MG63 (cell line): ENCODE measurements around the gene FMO5. TPM values are rescaled to one million over a fixed set of nuclear protein-coding genes. Genes with fewer than 3 reads are reported as not detected.
A peak's percentile ranks its signal among the peaks of the same experiment; 100 is the strongest.
"Not testable (repeated sequence)": the region's sequence is repeated elsewhere in the genome, so short reads cannot be mapped to it uniquely, and the experiment has no call there.

Experiments
- DNase-seq: peaks from one replicate; pipeline ENCODE4 v3.0.0-alpha.2; 2020
- H3K27me3 ChIP-seq: fragments of 250-450 bp; sonication (Bioruptor Pico); 2 replicates; pipeline ENCODE4 v1.5.1; 2020; ENCODE audit warnings: mild to moderate bottlenecking, moderate library complexity
- H3K36me3 ChIP-seq: fragments of 250-450 bp; sonication (Bioruptor Pico); 2 replicates; pipeline ENCODE4 v1.5.1; 2020; ENCODE audit warnings: mild to moderate bottlenecking, moderate library complexity
- H3K4me3 ChIP-seq: fragments of 250-450 bp; sonication (Bioruptor Pico); 2 replicates; pipeline ENCODE4 v1.5.1; 2020; ENCODE audit warnings: mild to moderate bottlenecking, moderate library complexity
- H3K9me3 ChIP-seq: fragments of 250-450 bp; sonication (Bioruptor Pico); 2 replicates; pipeline ENCODE4 v1.5.1; 2020; ENCODE audit warnings: mild to moderate bottlenecking, moderate library complexity
- total RNA-seq: library from RNA; depleted of rRNA; stranded (reverse); fragments of >200 nt; shearing (Covaris generic); gene quantifications from 2 replicates; pipeline ENCODE4 v1.2.3, GENCODE V29; 2014; ENCODE audit warnings: low replicate concordance

Gene FMO5
- total RNA-seq, 1 experiment from 2014 or later: not detected

DNA sequence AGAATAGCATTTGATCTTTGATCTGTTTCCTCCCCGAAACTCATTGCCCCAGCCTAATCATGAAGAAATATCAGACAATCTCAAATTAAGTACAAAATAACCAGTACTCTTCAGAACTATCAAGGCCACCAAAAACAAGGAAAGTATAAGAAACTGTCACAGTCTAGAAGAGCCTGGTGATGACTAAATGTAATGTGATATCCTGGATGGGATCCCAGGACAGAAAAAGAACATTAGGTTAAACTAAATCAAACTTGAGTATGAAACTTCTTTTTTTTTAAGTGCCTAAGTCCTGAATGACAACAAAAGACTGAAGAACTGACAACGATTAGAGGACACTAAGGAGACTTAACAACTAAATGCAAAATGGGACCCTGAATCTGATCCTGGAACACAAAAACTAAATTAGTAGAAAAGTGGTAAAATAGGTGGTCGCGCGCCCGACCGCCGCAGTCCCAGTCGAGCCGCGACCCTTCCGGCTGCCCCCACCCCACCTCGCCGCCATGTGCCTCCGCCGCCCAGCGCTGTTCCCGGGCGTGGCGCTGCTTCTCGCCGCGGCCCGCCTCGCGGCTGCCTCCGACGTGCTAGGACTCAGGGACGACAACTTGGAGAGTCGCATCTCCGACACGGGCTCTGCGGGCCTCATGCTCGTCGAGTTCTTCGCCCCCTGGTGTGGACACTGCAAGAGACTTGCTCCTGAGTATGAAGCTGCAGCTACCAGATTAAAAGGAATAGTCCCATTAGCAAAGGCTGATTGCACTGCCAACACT is 47.3 kb downstream of the FMO5 start:
- no peak overlapping the region for H3K4me3 ChIP-seq
- no peak for DNase-seq
- peaks cover 3% of the 10 kb centered on the region; the same call in 1 of the 2 replicates for H3K36me3 ChIP-seq
- no peaks in the 10 kb centered on the region for H3K27me3 ChIP-seq
- no peaks in the 10 kb centered on the region for H3K9me3 ChIP-seq

DNA sequence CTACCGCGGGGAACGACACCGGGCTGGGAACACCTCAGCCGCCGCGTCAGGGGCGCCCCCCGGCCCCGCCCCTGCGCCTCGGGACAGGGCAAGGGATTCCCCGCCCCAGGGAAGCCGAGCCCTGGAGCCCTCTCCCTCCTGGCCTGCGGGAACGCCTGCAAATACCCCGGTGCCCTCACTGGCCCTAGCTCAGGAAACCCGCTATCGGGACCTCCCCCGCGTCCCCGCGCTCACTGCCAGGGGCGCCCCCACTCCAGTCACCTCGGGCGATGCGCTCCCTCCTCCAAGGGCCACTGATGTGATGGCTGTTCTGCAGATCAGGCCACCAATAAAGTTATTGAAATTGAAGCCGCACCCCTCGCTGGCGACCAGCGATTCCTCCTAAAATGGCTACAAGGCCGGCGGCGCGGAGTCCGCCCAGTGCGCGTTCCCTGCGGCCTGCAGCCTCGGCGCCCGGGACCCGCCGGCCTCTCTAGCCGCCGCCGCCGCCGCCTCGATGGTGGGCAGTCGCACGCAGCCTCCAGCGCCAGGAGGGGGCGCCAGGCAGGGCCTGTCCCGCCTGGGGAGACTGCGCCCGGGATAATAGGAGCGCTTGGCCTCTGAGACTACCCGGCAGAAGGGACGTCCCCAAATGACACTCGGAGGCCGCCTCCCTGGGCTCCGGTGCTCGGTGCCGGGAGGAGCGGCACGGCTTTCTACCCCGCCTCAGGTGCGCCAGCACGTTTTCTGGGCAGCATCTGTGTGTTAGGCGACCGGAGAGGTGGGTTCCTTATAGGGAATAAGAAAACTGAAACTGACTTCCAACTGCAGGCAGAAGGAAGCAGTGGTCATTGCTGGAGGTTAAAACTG is 52.7 kb downstream of the FMO5 start, which contains the start of gene PRKAB2:
PRKAB2 (minus strand) TSS at position 303 of the 849 bp plus-strand sequence. CDS start 326 bp downstream, outside the sequence.
- Histone ChIP-seq H3K9me3 (no peaks in the 10 kb centered on the region), H3K36me3 (peaks cover 3% of the 10 kb centered on the region; the same call in 1 of the 2 replicates), H3K4me3 (peak within 1 kb of the TSS; percentile 85), H3K27me3 (no peaks in the 10 kb centered on the region)
- peak; percentile 97 for DNase-seq

DNA sequence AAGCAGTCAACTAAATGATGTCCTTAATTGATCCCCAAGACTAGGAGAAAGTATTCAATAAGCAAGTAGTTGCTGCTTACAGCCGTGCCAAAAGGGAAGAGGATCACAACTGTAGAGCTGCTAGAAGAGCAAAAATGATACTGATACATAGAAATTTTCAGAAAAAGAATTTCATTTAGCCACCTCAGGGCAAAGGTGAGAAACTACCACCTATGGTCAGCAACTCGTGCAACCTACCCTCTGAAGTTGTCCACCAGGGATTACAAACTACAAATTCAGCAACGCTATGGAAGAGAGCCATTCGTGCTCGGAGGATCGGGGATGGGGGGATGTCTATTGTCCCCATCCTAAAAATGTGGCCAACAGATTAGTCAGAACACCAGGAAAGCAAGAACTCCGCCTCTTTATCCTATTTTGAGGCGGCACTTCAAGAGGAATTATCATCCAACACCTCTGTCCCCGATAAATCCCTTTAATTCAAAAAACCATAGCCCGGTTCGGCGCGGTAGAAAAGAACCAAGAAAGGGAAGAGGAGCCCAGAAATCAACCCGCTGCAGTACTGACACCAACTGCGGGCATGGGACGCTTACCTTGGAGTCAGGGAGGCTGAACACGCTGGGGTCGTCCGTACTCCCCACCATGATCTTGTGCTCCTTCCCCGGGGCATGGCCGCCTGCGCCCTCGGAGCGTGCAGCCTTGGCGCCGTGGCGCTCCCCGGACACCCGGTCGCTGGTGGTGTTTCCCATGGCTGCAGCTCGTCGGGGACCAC is 53.6 kb downstream of the FMO5 start:
- Histone ChIP-seq H3K9me3 (no peaks in the 10 kb centered on the region), H3K4me3 (peak overlapping the region; percentile 85), H3K27me3 (no peaks in the 10 kb centered on the region), H3K36me3 (peaks cover 5% of the 10 kb centered on the region)
- no peak for DNase-seq

DNA sequence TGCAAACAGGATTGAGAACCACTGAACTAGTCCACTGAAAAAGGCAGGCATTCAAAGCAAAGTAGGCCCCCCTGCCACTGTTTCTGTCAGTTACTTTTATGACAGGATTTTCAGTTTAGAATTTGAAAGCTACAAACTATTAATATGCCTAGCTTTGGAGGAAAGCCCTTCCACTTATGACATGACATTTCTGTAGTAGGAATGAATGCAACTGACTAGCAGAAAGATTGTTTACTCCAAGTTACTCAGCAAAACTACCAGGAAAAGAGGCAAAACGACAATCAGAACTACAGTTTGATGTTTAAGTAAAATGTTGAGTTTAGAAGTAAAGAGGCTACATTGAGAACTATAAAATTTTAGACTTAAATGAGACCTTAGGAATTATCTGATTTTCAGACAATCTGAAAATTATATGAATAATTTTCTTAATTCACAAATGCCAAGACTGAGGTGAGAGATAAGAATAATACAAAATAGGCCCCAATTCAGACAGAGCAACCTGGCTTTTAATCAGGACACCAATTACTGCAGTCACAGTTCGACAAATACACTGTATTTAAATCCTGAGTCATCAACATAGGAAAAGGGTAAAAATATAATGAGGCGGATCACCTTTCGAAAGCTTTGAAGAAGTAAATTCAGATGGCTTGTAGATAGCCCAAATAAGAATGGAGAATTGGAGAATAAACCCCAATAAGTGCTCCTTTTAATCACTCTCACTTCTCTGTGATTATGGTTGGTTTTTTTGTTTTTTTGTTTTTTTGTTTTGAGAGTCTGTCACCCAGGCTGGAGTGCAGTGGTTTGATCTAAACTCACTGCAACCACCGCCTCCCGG is 55.1 kb downstream of the FMO5 start:
- DNase-seq: no peak
- Histone ChIP-seq H3K36me3 (peaks cover 14% of the 10 kb centered on the region), H3K4me3 (peak overlapping the region; percentile 85), H3K9me3 (no peaks in the 10 kb centered on the region), H3K27me3 (no peaks in the 10 kb centered on the region)

DNA sequence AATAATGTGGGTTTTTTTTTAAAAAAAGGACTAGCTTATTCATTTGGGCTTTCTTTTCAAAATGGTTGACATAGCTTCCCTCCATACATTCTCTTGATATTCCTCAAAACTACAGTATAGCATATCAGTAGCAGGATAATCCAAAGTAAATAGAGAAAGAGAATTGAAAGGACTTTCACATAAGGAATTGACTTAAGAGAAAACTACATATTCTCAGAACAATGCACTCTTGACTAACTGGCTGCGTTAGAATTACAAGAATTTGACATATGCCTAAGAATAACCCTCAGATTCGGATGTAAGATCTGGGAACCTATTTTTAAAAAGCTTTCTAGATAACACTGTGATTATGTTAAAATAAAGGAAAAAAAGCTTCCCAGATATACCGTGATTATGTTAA is 56.0 kb downstream of the FMO5 start:
- no peaks in the 10 kb centered on the region for H3K27me3 ChIP-seq
- peaks cover 11% of the 10 kb centered on the region for H3K36me3 ChIP-seq
- H3K9me3 ChIP-seq: no peaks in the 10 kb centered on the region
- no peak overlapping the region for H3K4me3 ChIP-seq
- DNase-seq: no peak

DNA sequence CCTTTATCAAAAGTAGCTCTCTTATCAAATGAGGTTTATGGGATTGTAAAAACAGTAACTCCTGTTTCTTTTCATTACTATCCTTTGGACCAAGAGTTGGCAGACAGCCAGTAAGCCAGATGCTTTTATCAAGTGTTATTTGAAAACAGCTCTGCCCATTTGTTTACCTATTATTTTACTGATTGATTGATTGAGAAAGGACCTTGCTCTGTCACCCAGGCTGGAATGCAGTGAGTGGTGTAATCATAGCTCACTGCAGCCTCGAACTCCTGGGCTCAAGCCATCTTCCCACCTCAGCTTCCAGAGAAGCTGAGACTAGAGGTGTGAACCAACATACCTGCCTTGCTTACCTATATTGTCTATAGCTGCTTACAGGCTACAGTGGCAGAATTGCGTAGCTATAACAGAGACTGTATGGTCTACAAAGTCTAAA is 56.5 kb downstream of the FMO5 start:
- Histone ChIP-seq H3K36me3 (peaks cover 11% of the 10 kb centered on the region), H3K4me3 (no peak overlapping the region), H3K27me3 (no peaks in the 10 kb centered on the region), H3K9me3 (no peaks in the 10 kb centered on the region)
- DNase-seq: no peak

DNA sequence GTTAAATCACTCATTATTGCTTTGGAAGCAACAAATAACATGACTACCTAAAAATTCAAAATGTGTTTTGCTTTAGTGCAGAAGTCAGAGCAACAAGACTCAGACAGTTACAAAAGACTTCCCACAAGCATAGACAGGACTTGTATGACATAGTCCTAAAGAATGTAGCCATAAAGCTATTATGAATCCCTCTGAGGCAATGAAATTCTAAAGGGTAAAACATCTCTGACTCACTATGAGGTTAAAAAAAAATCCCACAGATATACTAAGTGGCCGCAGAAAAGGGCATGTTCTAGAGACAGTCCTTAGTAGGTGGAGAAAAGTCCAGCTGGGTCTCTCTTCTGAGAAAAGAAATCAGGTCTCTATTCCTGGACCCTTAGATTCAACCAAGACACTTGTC is 57.8 kb downstream of the FMO5 start:
- no peak for DNase-seq
- Histone ChIP-seq H3K4me3 (no peak overlapping the region), H3K36me3 (peaks cover 11% of the 10 kb centered on the region), H3K27me3 (no peaks in the 10 kb centered on the region), H3K9me3 (no peaks in the 10 kb centered on the region)

DNA sequence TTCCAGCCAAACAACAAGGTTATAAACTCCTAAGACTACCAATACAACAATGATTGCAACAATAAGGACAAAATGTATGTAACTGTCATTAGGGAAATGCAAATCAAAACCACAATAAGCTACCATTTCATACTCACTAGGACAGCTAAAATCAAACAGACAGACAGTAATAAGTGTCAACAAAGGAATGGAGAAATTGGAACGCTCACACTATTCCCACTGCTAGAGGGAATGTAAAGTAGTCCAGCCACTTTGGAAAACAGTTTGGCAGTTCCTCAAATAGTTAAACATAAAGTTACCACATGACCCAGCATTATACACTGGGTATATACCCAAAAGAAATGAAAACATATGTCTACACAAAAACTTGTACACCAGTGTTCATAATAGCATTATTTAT is 62.1 kb downstream of the FMO5 start:
- peaks cover 38% of the 10 kb centered on the region for H3K36me3 ChIP-seq
- no peaks in the 10 kb centered on the region for H3K9me3 ChIP-seq
- no peak overlapping the region for H3K4me3 ChIP-seq
- H3K27me3 ChIP-seq: no peaks in the 10 kb centered on the region
- no peak for DNase-seq

DNA sequence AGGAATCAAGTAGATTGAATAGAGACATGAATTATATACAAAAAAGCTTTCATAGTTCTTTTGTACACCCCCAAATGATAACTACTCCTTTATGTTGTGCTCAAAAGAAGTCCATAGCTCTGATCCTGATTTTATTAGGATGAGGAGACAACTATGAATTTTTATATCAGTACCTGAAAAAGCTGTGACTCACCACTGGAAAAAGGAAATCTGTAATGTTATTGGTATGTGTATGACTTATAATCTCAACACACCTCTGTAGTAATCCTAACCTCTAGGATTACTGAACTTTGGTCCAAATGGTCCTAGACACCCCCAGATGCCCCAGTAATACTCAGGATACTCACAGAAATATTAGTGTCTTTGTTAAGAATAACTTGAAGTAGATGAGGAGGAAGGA is 63.0 kb downstream of the FMO5 start:
- DNase-seq: no peak
- Histone ChIP-seq H3K4me3 (no peak overlapping the region), H3K36me3 (peaks cover 38% of the 10 kb centered on the region), H3K27me3 (no peaks in the 10 kb centered on the region), H3K9me3 (no peaks in the 10 kb centered on the region)

DNA sequence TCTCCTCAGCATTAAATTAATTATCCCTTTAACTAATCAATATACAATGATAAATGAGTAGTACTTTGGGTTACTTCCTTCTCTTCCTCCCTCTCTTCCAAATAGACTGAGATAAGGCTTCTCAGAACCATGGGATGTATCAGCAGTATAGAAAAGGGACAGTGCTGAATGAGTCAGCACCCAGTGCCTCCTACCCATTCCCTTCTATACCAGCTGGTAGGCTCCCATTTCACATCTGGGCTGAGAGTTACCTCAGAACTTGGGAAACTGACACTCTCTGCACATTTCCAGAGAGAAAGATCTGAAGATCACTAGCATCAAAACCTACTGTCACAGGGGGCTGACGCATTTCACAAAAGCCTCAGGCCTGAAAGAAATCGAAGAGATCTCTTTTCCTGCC is 68.0 kb downstream of the FMO5 start:
- not testable (repeated sequence) for H3K9me3 ChIP-seq, H3K27me3 ChIP-seq, DNase-seq, H3K4me3 ChIP-seq
- H3K36me3 ChIP-seq: peaks cover 28% of the 10 kb centered on the region

DNA sequence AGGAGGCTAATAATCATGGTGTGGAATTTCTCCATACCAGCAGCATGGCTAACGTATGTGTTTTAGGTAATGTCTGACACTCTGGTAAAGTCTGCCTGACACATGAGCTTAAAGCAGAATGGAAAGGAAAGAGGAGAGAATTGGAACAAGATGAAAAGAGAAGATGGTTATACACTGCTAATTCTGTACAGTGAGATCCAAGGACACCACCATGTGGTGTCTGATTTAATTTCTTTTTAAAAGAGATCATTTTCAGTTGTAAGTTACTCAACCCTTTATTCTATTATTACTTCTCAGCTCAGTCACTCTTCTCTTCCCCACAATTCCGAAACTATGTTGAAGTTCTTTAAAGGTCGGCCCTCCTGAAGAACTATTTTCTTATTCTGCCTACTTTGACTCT is 68.5 kb downstream of the FMO5 start:
- no peak overlapping the region for H3K4me3 ChIP-seq
- H3K27me3 ChIP-seq: no peaks in the 10 kb centered on the region
- H3K36me3 ChIP-seq: peaks cover 28% of the 10 kb centered on the region
- DNase-seq: no peak
- H3K9me3 ChIP-seq: no peaks in the 10 kb centered on the region

DNA sequence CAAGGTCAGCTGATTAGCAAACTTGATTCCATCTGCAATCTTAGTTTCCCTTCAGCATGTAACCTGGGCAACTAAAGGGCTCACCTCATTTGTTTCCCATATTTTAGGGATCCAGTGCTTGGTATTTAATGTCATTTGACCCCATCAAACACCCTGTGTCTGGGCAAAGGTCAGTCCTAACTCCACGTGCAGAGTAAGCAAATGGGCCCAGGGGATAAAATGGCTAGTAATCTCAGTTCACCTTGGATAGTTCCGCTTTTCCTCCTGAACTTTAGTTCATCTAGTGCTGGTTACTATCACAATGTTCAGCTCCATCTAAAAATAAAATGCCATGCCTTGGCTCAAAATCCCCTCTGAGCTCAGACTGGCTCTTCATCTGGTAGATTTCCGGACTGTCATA is 72.4 kb downstream of the FMO5 start:
- H3K4me3 ChIP-seq: no peak overlapping the region
- no peaks in the 10 kb centered on the region for H3K9me3 ChIP-seq
- H3K36me3 ChIP-seq: 0 out of 2 replicates have a peak, but pooled peaks cover 2% of the 10 kb centered on the region
- no peak for DNase-seq
- no peaks in the 10 kb centered on the region for H3K27me3 ChIP-seq

DNA sequence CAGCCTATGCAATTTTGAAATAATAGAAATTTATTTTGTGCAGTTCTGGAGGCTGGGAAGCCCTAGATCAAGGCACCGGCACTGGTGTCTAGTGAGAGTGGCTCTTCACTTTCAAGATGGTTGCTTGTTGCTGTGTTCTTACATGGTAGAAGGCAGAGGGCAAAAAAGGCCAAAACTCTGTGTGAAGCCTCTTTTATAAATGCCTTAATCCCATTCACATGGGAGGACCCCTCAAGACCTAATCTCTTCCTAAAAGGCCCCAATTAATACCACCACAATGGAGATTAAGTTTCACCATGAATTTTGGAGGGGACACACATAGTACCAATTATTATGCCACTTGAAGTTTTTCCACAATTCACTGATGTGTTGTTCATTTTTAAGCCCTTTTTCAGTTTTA is 73.9 kb downstream of the FMO5 start:
- Histone ChIP-seq H3K27me3 (no peaks in the 10 kb centered on the region), H3K4me3 (no peak overlapping the region), H3K9me3 (no peaks in the 10 kb centered on the region), H3K36me3 (0 out of 2 replicates have a peak, but pooled peaks cover 2% of the 10 kb centered on the region)
- no peak for DNase-seq

DNA sequence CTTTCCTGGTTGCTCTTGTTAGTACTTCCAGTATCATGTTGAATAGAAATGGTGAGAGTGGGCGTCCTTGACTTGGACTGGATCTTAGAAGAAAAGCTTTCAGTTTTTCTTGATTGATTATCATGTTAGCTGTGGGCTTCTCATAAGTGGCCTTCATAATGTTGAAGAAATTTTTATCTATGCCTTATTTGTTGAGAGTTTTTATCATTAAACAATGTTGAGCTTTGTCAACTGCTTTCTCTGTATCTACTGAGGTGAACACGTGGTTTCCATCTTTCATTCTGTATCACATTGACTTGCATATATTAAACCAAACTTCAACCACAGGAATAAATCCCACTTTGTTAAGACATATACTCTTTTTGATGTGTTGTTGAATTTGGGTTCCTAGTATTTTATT is 82.3 kb downstream of the FMO5 start:
- Histone ChIP-seq H3K4me3 (no peak overlapping the region), H3K27me3 (peaks cover 6% of the 10 kb centered on the region; the same call in 1 of the 2 replicates), H3K9me3 (no peaks in the 10 kb centered on the region)

More for the DNA sequence above, 82.3 kb downstream of the FMO5 start:
- DNase-seq: no peak
- H3K36me3 ChIP-seq: no peaks in the 10 kb centered on the region
